GM15510 (cell line): ENCODE data around the gene APBA2.

ENCODE experiments used
- POLR2A ChIP-seq: IDR thresholded peaks from 3 replicates; pipeline ENCODE4 v1.6.1; 2011; ENCODE audit warnings: borderline replicate concordance; ENCODE audit not compliant: insufficient read length; ENCODE audit errors: extremely low read depth

Gene APBA2

GRCh38 chr15:29032751-29033150 is 147.0 kb downstream of the APBA2 start:
- no peak for TF ChIP-seq POLR2A

- no peak for TF ChIP-seq POLR2A
Observed at GRCh38 chr15:29034151-29034550, 148.4 kb downstream of the APBA2 start.

GRCh38 chr15:29034593-29035335 is 149.0 kb downstream of the APBA2 start:
- no peak for TF ChIP-seq POLR2A

GRCh38 chr15:29035336-29036285 is 149.8 kb downstream of the APBA2 start:
- TF ChIP-seq POLR2A: no peak

- no peak for TF ChIP-seq POLR2A
Observed at GRCh38 chr15:29037997-29038705, 152.4 kb downstream of the APBA2 start.

GRCh38 chr15:29039466-29040369 is 153.9 kb downstream of the APBA2 start:
- TF ChIP-seq POLR2A: no peak

GRCh38 chr15:29040370-29040751 is 154.6 kb downstream of the APBA2 start:
- TF ChIP-seq POLR2A: no peak

- TF ChIP-seq POLR2A: no peak
Observed at GRCh38 chr15:29043736-29044502, 158.1 kb downstream of the APBA2 start.

- TF ChIP-seq POLR2A: no peak
Observed at GRCh38 chr15:29044503-29044901, 158.7 kb downstream of the APBA2 start.

- TF ChIP-seq POLR2A: no peak
Observed at GRCh38 chr15:29045717-29046116, 159.9 kb downstream of the APBA2 start.

GRCh38 chr15:29046281-29046810 is 160.6 kb downstream of the APBA2 start:
- no peak for TF ChIP-seq POLR2A

GRCh38 chr15:29046977-29047376 is 161.2 kb downstream of the APBA2 start:
- no peak for TF ChIP-seq POLR2A

- no peak for TF ChIP-seq POLR2A
Observed at GRCh38 chr15:29048011-29048410, 162.2 kb downstream of the APBA2 start.
